DMS153 treated with DMSO at 0.1 percent for 48 hours (cell line): ENCODE results near the gene ACACB.

ENCODE experiments used
- DNase-seq: peaks from one replicate; lab custom pipeline; 2025; ENCODE audit not compliant: unreplicated experiment; lab: John Stamatoyannopoulos, UW

Gene ACACB

GRCh38 chr12:109115758-109116610, at the start of gene ACACB:
Gene ACACB, plus strand, starts transcription at chr12:109116587. Its CDS starts 22,819 bp downstream, at chr12:109139406.
- DNase-seq, result no peak

- peak; percentile 88 for DNase-seq
Observed at GRCh38 chr12:109069307-109070271, 46.8 kb upstream of the ACACB start.

- DNase-seq, result no peak
Observed at GRCh38 chr12:109074866-109075265, 41.5 kb upstream of the ACACB start.

- DNase-seq, result no peak
Observed at GRCh38 chr12:109082751-109083150, 33.6 kb upstream of the ACACB start.

GRCh38 chr12:109084425-109084824, 32.0 kb upstream of the ACACB start:
- DNase-seq, result no peak

- no peak for DNase-seq
Observed at GRCh38 chr12:109085590-109085989, 30.8 kb upstream of the ACACB start.

GRCh38 chr12:109087250-109087649, 29.1 kb upstream of the ACACB start:
- no peak for DNase-seq

GRCh38 chr12:109088818-109089217, 27.6 kb upstream of the ACACB start:
- DNase-seq, result no peak

- DNase-seq, result no peak
Observed at GRCh38 chr12:109089683-109090082, 26.7 kb upstream of the ACACB start.

- DNase-seq, result no peak
Observed at GRCh38 chr12:109092497-109093021, 23.8 kb upstream of the ACACB start.

GRCh38 chr12:109093022-109093918, 23.1 kb upstream of the ACACB start, which contains the start of gene ALKBH2:
Gene ALKBH2, minus strand, starts transcription at chr12:109093472. Its CDS starts 686 bp downstream, at chr12:109092786.
- peak; percentile 85 for DNase-seq

GRCh38 chr12:109097140-109097434, 19.3 kb upstream of the ACACB start:
- DNase-seq, result no peak

- peak; percentile 87 for DNase-seq
Observed at GRCh38 chr12:109097435-109098182, 18.8 kb upstream of the ACACB start, which contains the start of gene UNG. Gene UNG, plus strand, starts transcription at chr12:109097597. Its CDS starts 83 bp downstream, at chr12:109097680.

- no peak for DNase-seq
Observed at GRCh38 chr12:109098183-109098604, 18.2 kb upstream of the ACACB start.

GRCh38 chr12:109098651-109099050, 17.7 kb upstream of the ACACB start:
- no peak for DNase-seq

- DNase-seq, result no peak
Observed at GRCh38 chr12:109099431-109100020, 16.9 kb upstream of the ACACB start.

- DNase-seq, result no peak
Observed at GRCh38 chr12:109100741-109101140, 15.6 kb upstream of the ACACB start.

GRCh38 chr12:109102491-109102890, 13.9 kb upstream of the ACACB start:
- DNase-seq, result no peak

- DNase-seq, result no peak
Observed at GRCh38 chr12:109105176-109105575, 11.2 kb upstream of the ACACB start.
